GM18951 (cell line): ENCODE data around the gene TTF2.
"Not testable (repeated sequence)": the region's sequence is repeated elsewhere in the genome, so short reads cannot be mapped to it uniquely, and the experiment has no call there.

Source experiments
- POLR2A ChIP-seq: IDR thresholded peaks from 4 replicates; pipeline ENCODE4 v1.6.1; 2011; ENCODE audit warnings: mild to moderate bottlenecking; ENCODE audit not compliant: insufficient read length, insufficient read depth; ENCODE audit errors: extremely low read depth
- in situ Hi-C: fragments of 300-500 bp; cut with MboI; formaldehyde crosslinking; loops from one replicate; pipeline ENCODE4 v1.12.0; 2022; ENCODE audit warnings: low sequenced_read_pairs, mixed read lengths, inconsistent platforms; ENCODE audit not compliant: unreplicated experiment

Gene TTF2

DNA sequence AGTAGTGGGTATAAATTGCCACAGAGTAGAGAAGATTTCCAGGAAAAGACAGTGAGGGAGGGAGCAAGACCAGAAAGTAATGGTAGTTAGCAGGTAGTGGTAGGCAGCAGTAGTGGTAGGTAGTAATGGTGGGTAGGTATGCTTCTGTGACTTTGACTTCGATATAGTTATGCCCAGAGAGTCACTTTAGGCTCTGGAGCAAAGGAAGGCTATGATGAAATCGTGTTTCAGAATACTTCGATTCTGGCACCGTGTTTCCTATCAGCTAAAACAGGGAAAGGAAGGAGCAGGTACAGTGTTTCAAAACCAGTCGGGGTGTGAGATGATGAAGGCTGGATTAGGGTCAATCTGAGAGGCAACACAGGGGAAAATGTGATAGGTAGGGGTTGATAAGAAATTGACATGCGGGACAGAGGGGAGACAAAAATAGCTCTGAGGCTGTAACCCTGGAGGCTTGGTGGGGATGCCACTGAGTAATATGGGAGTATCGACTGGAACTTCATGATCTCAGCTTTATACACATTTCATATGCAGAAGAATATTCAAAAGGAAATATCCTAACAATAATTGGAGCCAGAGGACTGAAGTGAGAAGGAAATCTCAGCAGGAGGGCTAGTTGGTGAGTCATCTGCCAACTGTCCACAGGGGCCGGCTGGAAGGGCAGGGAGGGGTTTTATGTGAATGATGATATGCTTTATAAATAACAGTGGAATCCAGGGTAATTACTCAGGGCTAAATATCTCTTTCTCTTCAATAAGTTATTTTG, 86.6 kb downstream of the TTF2 start:
- in situ Hi-C loops, result no loop called here
- no peak for TF ChIP-seq POLR2A

DNA sequence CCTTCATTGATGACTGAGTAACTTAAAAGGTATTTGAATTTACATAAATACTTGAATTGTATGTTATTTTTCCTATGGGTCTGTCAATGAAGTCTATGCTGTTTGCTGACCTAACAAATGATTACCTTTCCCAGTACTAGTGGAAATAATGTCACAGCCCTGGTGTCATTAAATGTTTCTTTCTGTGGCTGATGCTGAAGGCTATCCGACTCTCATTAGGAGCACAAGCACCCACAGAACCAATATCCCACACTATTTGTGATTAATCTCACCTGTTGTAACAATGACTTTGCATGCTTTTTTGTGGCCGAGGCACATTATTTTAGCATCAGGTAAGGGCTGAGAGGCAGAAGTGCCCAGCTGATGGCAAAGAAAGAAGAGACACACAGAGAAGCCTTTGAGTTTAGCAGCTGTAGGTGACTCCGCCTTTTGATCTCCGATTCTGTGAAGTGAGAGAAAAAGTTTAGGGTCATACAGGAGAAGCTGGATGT, 87.3 kb downstream of the TTF2 start:
- TF ChIP-seq POLR2A, result no peak
- in situ Hi-C loops, result no loop called here

DNA sequence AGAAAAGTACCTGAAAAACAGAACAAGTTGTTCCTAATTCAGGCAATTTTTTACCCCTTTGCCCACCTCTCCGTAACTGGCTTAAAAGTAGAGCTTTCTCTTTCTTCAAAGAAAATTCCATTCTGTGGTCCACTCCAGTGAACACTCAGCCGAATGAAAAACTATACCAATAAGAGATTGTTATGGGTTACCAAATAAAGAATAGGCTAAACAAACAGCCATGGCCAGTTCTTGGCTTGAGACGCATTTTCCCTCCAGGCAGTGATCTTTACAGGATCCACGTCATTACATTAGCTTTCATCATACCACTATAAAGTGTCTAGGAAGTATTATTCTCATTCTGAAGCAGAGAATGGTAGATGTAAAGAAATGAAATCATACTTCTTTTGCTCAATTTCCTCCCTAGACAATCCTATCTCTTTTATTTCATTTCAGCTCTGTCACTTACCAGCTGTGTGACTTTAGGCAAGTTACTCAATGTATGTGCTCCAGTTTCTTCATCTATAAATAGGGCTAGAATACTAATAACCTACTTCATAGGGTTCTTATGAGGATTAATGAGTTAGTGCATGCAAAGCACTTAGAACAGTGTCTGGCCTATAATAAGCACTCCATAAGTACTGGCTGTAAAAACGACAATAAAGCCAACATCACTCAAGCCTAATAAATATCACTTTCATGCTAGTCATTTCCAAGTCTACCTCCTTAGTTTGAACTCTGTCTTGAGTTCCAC, 87.9 kb downstream of the TTF2 start:
- in situ Hi-C loops, result no loop called here
- TF ChIP-seq POLR2A, result no peak

DNA sequence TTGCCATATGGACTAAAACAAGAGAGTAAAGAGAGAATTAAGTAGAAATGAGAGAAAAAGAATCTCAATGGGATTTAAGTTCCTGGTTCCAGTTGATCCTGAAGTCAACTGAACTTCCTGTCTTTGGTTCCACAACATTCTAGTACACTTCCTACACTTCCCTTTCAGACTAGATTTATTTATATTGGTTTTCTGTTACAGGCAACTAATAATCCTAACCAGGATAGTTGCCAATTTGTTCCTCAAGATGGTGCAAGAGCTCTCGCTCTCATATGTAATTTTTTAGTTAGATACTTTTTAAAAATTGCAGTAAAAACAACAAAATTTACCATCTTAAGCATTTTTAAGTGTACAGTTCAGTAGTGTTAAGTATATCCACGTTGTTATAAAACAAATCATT, 90.2 kb downstream of the TTF2 start:
- no peak for TF ChIP-seq POLR2A
- in situ Hi-C loops, result no loop called here

DNA sequence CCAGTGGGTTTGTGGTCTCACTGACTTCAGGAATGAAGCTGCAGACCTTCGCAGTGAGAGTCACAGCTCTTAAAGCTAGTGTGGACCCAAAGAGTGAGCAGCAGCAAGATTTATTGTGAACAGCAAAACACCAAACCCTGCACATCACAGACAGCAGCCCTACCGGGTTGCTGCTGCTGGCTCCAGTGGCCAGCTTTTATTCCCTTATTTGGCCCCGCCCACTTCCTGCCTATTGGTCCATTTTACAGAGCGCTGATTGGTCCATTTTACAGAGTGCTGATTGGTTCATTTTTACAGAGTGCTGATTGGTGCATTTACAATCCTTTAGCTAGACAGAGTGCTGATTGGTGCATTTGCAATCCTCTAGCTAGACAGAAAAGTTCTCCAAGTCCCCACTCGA, 91.2 kb downstream of the TTF2 start:
- in situ Hi-C loops, result not testable (repeated sequence)
